HG02840 (cell line): ENCODE data around the gene ARID5B.

ENCODE experiments used
- ATAC-seq: cut with Tn5 transposase; IDR thresholded peaks from one replicate; pipeline ENCODE4 v1.9.1; 2021; ENCODE audit warnings: mild to moderate bottlenecking, moderate library complexity, moderate number of reproducible peaks; ENCODE audit not compliant: unreplicated experiment, low FRiP score

ARID5B gene

DNA sequence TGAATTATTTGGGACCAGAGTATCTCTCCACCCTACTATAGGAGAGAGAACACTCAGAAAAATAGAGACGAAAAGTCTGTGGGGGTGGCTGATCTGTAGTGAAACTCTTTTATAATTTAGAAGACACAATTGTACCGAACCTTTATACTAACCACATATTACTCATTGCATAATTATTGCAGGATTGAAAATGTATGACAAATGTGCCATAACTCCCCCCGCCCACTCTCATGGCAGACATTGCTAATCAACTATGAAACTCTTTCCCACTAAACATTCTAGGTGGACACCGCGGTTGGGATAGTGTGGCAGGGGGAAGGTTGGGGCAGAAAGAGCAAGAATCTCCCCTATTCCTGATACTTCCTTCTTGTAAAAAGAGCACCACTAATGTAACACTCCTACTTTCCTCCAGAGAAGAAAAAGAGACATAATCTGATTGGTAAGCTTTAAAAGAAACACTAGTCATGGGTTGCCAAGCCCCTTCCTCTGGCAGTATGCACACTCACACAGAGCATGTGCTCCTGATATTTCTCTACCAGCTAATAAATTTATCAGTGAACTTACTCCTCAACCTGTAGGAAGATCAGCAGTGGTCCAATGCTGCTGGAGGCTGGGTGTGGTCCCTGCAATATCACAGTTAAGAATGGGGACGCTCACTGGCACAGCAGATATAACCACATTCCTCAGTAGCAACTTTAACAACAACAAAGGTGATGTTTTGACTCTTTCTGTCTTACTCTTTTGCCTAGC lies 18.7 kb upstream of the ARID5B start:
- ATAC-seq = no peak

DNA sequence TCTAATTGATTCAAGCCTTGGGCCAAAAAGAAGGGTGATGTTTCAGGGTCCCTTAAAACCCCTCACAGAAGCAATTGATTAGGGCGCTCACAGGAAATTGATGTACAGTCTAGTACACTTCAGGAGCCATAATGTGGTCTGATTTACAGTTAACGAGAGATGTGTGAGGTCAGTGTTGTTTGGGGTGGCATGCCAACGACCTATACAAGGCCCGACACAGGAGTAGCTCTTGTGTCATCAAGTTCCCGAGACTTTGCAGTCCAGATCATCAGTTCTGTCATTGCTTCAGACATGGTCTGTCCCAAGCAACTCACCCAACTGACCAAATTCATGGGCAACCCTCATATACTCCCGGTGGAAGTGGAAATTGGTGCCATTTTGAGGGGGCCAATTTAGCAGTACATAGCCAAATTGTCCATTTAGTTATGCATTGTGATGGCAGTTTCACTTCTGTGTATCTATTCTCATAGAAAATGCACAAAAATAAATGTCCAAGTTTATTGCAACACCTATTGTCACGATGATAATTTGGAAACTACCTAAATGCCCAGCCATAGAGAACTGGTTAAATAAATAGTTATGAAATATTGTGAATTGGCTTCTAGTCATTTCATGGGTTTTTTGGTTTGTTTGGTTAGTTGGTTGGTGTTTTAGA lies 18.0 kb upstream of the ARID5B start:
- no peak for ATAC-seq

- ATAC-seq = no peak
These were observed 13.7 kb upstream of the ARID5B start for GRCh38 chr10:61887772-61888171.

GRCh38 chr10:61888744-61889143 lies 12.8 kb upstream of the ARID5B start:
- no peak for ATAC-seq

DNA sequence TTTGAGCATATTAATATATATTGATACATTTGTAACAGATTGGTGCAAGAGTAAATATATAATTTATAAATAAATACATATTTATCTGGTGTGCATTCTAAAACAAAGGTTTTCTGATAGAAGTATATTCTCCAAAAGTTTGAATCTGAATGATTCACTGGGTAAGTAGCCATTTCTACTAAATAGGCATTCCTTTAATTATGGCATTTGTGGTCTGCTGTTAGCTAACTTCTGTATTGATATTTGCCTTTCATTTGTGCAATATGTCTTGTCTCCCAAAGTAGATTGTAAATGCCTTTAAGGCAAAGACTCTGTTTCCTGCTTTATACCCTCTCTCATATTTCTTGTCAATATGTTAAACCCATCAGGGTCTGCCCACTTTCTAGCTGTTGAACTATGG lies 11.1 kb upstream of the ARID5B start:
- no peak for ATAC-seq

GRCh38 chr10:61890881-61891409 lies 10.6 kb upstream of the ARID5B start:
- ATAC-seq = no peak

- no peak for ATAC-seq
These were observed 9.5 kb upstream of the ARID5B start for GRCh38 chr10:61891906-61892585.

GRCh38 chr10:61892961-61893360 lies 8.5 kb upstream of the ARID5B start:
- ATAC-seq = no peak

DNA sequence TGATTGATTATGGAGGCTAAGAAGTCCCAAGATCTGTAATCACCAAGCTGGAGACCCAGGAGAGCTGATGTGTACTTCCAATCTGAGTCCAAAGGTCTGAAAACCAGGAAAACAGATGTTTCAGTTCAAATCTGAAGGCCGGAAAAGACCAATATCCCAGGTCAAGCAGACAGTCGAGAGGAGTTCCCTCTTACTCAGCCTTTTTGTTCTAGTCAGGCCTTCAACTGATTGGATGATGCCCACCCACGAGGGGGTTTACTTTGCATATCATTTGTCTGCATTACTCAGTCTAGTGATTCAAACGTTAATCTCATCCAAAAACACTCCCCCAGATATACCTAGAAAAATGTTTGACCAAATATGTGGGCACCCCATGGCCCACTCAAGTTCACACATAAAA lies 7.4 kb upstream of the ARID5B start:
- ATAC-seq = no peak

- no peak for ATAC-seq
These were observed 5.5 kb upstream of the ARID5B start for GRCh38 chr10:61895898-61896600.

GRCh38 chr10:61896854-61897661 lies 4.4 kb upstream of the ARID5B start:
- peak; percentile 53 for ATAC-seq

DNA sequence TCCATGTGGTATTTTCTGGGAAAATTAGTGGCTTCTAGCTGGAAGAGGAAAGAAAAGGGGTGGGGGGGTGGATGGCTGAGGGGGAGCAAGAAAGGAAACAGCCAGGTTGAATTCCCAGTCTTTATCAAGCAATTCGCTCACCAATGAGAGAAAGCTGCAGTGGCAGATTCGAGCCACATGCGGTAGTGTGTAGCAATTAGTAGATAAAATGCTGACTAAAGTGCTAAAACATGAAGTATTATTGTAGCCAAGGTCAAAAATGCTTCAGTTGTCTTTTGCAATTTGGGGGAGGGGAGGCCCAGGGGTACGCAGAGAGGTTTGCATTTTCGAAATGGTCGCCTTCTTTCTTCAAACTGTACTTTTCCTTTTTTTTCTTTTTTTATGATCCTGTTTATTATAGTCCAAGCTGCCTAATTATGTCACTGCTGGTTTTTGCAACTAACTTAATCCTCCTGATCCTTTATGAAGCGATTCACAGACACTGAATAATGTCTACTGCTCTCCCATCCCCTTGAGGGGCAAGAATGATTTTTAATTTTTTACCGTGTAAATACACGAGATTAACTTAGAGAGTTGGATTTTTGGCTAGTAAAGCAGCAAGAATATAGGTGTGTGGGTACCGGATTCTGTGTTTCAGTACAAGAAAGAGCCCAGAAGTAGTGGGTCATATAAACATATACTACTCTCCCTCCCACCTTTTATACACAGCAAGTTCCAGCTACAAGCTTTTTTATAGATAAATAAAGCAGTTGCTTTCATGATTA lies 3.6 kb upstream of the ARID5B start:
- ATAC-seq = no peak

- no peak for ATAC-seq
These were observed 3.1 kb upstream of the ARID5B start for GRCh38 chr10:61898435-61898778.

DNA sequence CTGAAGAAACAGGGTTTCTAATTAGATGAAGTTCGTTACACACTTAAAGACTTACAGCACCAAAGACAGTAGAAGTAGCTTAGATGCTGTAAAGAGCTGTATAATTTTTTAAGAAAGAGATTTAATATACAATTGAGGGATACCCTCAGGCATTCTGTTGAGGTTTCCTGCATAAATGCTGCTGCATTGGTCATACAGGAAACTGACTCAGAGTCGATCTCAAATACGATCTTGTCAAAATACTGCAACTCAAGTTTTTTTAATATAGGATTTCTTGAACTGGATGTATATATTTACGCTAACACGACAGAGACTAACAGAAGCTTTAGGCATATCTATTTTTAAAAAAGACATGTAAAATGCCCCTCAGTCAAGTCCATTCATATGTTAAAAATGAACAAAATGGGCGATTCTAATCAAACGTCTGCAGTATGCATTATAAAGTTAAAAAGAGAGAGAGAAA lies 2.4 kb upstream of the ARID5B start:
- ATAC-seq = no peak

DNA sequence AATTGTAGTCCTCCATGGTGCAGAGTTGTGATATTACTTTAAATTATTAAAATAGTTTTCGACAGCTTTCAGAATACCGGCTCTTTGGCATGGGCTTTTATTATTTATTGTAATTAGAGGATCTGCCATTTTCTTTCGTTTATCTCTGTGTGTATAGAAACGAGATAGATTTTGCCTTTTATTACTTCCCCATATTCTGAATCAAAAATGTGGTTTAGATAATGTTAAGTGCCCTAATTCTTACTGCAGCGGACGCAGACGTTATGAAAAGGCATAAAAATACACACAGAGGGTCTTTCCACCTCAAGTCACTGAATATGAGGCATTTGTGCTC lies 1.9 kb upstream of the ARID5B start:
- no peak for ATAC-seq

GRCh38 chr10:61899997-61900828 lies 1.3 kb upstream of the ARID5B start:
- ATAC-seq = peak; percentile 40

GRCh38 chr10:61901829-61902444 lies 438 bp downstream of the ARID5B start:
- no peak for ATAC-seq
